Activated T-helper 2 cell treated with anti-CD3 and anti-CD28 coated beads, Interferon-gamma antibody, Interleukin-2, Interleukin-4, amounts not matched to agents 10 μg/mL and 5 μg/mL and 100 μg/mL, durations not matched to agents 14 hours and 24 hours and 36 hours (primary cell): ENCODE data around the gene DLG2. TPM values are rescaled to one million over a fixed set of nuclear protein-coding genes. Genes with fewer than 3 reads are reported as not detected.
"Not testable (repeated sequence)": the region's sequence is repeated elsewhere in the genome, so short reads cannot be mapped to it uniquely, and the experiment has no call there.

Experiments used
- DNase-seq: peaks from one replicate; pipeline ENCODE4 v3.0.0; 2021; ENCODE audit warnings: low spot score
- H3K27ac Mint-ChIP-seq: one replicate; pipeline ENCODE4 v1.8.0; 2021; ENCODE audit warnings: mixed read lengths
- H3K27me3 Mint-ChIP-seq: one replicate; pipeline ENCODE4 v1.8.0; 2021; ENCODE audit warnings: low read depth, mixed read lengths
- H3K36me3 Mint-ChIP-seq: one replicate; pipeline ENCODE4 v1.8.0; 2021; ENCODE audit warnings: low read depth, mixed read lengths
- H3K4me1 Mint-ChIP-seq: one replicate; pipeline ENCODE4 v1.8.0; 2021; ENCODE audit warnings: low read depth, mixed read lengths
- H3K4me3 Mint-ChIP-seq: one replicate; pipeline ENCODE4 v1.8.0; 2021; ENCODE audit warnings: low read depth, mild to moderate bottlenecking, moderate library complexity, mixed read lengths
- H3K9me3 Mint-ChIP-seq: one replicate; pipeline ENCODE4 v1.8.0; 2021; ENCODE audit warnings: mixed read lengths
- intact Hi-C: fragments of 100-400 bp; cut with micrococcal nuclease; formaldehyde crosslinking; loops from one replicate; pipeline ENCODE4 v1.15.1; 2023
- total RNA-seq: library from RNA; stranded (reverse); gene quantifications from 2 replicates; pipeline ENCODE4 v1.2.3, GENCODE V29; 2022

Gene DLG2
- total RNA-seq, 1 donor from 2014 or later = 1.8 TPM

- Mint-ChIP-seq H3K4me3 (no peak overlapping the region), H3K9me3 (peaks cover 15% of the 10 kb centered on the region), H3K36me3 (no peaks in the 10 kb centered on the region), H3K27ac (no peak overlapping the region), H3K4me1 (no peaks in the 10 kb centered on the region), H3K27me3 (no peaks in the 10 kb centered on the region)
- intact Hi-C loops = no loop called here
- DNase-seq = no peak
Measured at GRCh38 chr11:84316866-84317555, 1310.1 kb downstream of the DLG2 start.

DNA sequence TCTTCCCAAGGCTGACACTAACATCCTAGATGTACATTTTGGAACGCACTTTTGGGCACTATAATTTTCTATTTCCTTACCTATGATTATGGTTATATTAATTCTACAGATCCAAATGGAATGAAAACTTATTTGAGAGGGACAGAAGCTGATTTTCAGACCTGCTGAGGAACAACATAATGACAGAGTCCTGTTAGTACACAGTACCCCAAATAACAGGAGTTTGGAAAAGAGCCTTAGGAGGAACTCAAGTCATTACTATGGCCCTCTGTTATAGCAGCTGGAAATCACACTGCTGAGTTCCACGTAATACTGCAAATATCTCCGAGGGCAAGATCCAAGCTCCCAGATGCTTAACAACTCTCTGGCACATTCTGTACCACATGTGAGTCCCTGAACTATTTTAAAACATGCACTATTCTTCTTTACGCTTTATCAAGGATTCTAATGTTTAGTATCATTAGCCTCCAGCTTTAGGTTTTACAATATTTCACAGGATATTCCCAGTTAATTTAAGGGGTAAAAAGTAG, 1313.2 kb downstream of the DLG2 start:
- no peak overlapping the region for H3K27ac Mint-ChIP-seq
- no peak overlapping the region for H3K4me3 Mint-ChIP-seq
- no peaks in the 10 kb centered on the region for H3K36me3 Mint-ChIP-seq
- no peaks in the 10 kb centered on the region for H3K4me1 Mint-ChIP-seq
- no peak for DNase-seq
- peaks cover 22% of the 10 kb centered on the region for H3K9me3 Mint-ChIP-seq
- intact Hi-C loops = no loop called here
- no peaks in the 10 kb centered on the region for H3K27me3 Mint-ChIP-seq

- H3K4me1 Mint-ChIP-seq = no peaks in the 10 kb centered on the region
- no peaks in the 10 kb centered on the region for H3K27me3 Mint-ChIP-seq
- no peak for DNase-seq
- no peak overlapping the region for H3K4me3 Mint-ChIP-seq
- H3K27ac Mint-ChIP-seq = no peak overlapping the region
- no peaks in the 10 kb centered on the region for H3K36me3 Mint-ChIP-seq
- H3K9me3 Mint-ChIP-seq = peaks cover 30% of the 10 kb centered on the region
- intact Hi-C loops = no loop called here
Measured at GRCh38 chr11:84310268-84310667, 1316.9 kb downstream of the DLG2 start.

GRCh38 chr11:84308491-84308890, 1318.7 kb downstream of the DLG2 start:
- H3K36me3 Mint-ChIP-seq, H3K4me1 Mint-ChIP-seq, H3K27me3 Mint-ChIP-seq, DNase-seq, H3K27ac Mint-ChIP-seq, H3K4me3 Mint-ChIP-seq, intact Hi-C loops: not testable (repeated sequence)
- H3K9me3 Mint-ChIP-seq = peaks cover 30% of the 10 kb centered on the region

DNA sequence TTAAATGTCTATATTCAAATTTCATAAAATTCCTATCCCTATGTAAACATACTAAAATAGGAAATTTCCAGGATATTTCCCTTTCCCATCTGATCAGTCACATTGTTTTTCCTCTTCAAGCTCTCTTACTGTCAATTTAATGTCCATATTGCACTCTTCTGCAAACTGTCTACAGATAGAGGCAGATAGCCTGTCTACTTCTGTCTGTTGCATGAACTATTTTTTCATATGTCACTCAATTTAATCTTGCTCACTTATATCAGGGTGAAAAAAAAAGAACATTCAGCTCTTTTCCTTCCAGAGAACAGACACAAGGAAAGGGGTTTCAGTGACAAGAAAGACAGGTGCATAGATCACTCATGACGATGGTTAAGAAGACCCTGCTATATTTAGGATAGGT, 1327.1 kb downstream of the DLG2 start:
- no peak overlapping the region for H3K4me3 Mint-ChIP-seq
- no peak for DNase-seq
- H3K9me3 Mint-ChIP-seq = no peaks in the 10 kb centered on the region
- no peaks in the 10 kb centered on the region for H3K27me3 Mint-ChIP-seq
- H3K36me3 Mint-ChIP-seq = no peaks in the 10 kb centered on the region
- intact Hi-C loops = no loop called here
- H3K4me1 Mint-ChIP-seq = no peaks in the 10 kb centered on the region
- H3K27ac Mint-ChIP-seq = no peak overlapping the region

- no peaks in the 10 kb centered on the region for H3K4me1 Mint-ChIP-seq
- no peaks in the 10 kb centered on the region for H3K9me3 Mint-ChIP-seq
- H3K36me3 Mint-ChIP-seq = no peaks in the 10 kb centered on the region
- intact Hi-C loops = no loop called here
- DNase-seq = no peak
- H3K4me3 Mint-ChIP-seq = no peak overlapping the region
- no peak overlapping the region for H3K27ac Mint-ChIP-seq
- no peaks in the 10 kb centered on the region for H3K27me3 Mint-ChIP-seq
Measured at GRCh38 chr11:84297570-84297969, 1329.6 kb downstream of the DLG2 start.

- no peaks in the 10 kb centered on the region for H3K36me3 Mint-ChIP-seq
- intact Hi-C loops = no loop called here
- DNase-seq = no peak
- H3K27ac Mint-ChIP-seq = no peak overlapping the region
- no peak overlapping the region for H3K4me3 Mint-ChIP-seq
- H3K4me1 Mint-ChIP-seq = no peaks in the 10 kb centered on the region
- H3K27me3 Mint-ChIP-seq = no peaks in the 10 kb centered on the region
- peaks cover 4% of the 10 kb centered on the region for H3K9me3 Mint-ChIP-seq
Measured at GRCh38 chr11:84295815-84296214, 1331.3 kb downstream of the DLG2 start.

DNA sequence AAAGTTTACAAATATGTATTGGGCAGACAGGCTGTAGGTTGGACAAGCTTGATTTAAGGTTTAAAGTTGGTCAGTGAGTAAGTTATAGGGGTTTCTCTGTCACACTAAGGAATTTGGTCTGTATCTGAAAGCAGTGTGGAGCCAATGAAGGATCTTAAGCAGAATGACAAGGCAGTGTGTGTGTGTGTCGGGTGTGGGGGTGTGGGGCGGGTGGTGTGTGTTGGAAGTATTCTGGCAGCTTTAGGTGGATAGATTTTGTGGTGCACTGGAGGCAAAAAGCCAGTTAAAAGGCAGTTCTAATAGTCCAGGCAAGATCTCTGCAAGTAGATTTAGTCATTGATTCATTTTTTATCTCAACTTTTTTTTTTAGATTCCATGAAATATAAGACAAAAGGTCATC, 1334.2 kb downstream of the DLG2 start:
- Mint-ChIP-seq H3K4me1 (peaks cover 2% of the 10 kb centered on the region), H3K9me3 (peaks cover 4% of the 10 kb centered on the region)

GRCh38 chr11:84292006-84292405, 1335.1 kb downstream of the DLG2 start:
- no peaks in the 10 kb centered on the region for H3K27me3 Mint-ChIP-seq
- intact Hi-C loops = no loop called here
- H3K4me1 Mint-ChIP-seq = peaks cover 2% of the 10 kb centered on the region
- peaks cover 9% of the 10 kb centered on the region for H3K9me3 Mint-ChIP-seq
- DNase-seq = no peak
- no peaks in the 10 kb centered on the region for H3K36me3 Mint-ChIP-seq
- H3K27ac Mint-ChIP-seq = no peak overlapping the region
- no peak overlapping the region for H3K4me3 Mint-ChIP-seq

More for the DNA sequence above, 1334.2 kb downstream of the DLG2 start:
- Mint-ChIP-seq H3K36me3 (no peaks in the 10 kb centered on the region), H3K27ac (no peak overlapping the region), H3K4me3 (no peak overlapping the region), H3K27me3 (no peaks in the 10 kb centered on the region)
- DNase-seq = no peak
- intact Hi-C loops = no loop called here

DNA sequence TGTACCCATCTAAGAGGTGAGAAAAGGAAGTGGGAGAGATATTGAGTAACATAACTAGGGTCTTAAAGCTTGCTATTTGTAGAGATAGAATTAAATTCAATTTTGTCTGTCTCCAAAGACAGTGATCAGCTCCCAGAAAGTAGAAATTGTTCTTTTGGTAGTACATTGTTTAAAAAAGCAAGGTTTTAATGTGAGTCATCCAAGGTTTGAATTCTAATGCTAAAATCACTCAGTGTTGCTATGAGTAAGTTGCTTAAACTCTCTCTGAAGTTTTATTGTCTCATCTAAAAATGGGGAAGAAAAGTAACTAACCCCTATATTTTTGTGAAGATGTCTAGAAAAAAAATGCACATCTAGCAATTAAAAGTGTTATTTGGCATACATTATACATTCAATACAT, 1336.5 kb downstream of the DLG2 start:
- Mint-ChIP-seq H3K4me3 (no peak overlapping the region), H3K27ac (no peak overlapping the region), H3K36me3 (no peaks in the 10 kb centered on the region), H3K9me3 (peaks cover 13% of the 10 kb centered on the region), H3K27me3 (no peaks in the 10 kb centered on the region), H3K4me1 (peaks cover 2% of the 10 kb centered on the region)
- DNase-seq = no peak
- intact Hi-C loops = no loop called here

DNA sequence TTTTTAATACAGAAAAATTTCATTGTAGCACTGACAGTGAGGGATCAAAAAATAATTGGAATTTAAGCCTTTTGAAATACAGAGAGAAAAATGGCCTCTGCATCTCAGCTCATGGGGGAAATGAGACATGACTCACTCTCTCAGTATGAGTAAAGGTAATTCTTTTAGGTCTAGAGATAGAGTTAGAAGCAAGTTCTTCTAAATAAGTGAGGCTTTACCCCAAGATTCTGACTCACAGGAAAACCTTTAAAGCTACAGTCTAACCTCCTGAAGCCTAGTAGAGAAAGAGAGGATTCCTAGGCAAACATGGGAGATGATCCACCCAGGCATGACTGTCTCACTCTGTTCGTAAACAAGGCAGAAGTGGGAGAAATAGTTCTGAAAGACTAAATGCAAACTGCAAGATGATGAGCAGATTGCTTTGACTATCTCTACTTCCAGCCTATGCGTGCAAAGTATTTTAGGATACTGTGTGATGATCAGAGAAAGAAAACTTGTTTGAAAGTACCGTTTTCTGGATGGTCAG, 1337.7 kb downstream of the DLG2 start:
- peaks cover 19% of the 10 kb centered on the region for H3K9me3 Mint-ChIP-seq
- no peak overlapping the region for H3K4me3 Mint-ChIP-seq

GRCh38 chr11:84273541-84273940, 1353.6 kb downstream of the DLG2 start:
- Mint-ChIP-seq H3K27ac (no peak overlapping the region), H3K4me3 (no peak overlapping the region), H3K4me1 (no peaks in the 10 kb centered on the region)

More for the DNA sequence above, 1337.7 kb downstream of the DLG2 start:
- no peaks in the 10 kb centered on the region for H3K27me3 Mint-ChIP-seq
- no peaks in the 10 kb centered on the region for H3K36me3 Mint-ChIP-seq
- H3K4me1 Mint-ChIP-seq = peaks cover 2% of the 10 kb centered on the region
- H3K27ac Mint-ChIP-seq = no peak overlapping the region
- DNase-seq = no peak
- intact Hi-C loops = no loop called here

DNA sequence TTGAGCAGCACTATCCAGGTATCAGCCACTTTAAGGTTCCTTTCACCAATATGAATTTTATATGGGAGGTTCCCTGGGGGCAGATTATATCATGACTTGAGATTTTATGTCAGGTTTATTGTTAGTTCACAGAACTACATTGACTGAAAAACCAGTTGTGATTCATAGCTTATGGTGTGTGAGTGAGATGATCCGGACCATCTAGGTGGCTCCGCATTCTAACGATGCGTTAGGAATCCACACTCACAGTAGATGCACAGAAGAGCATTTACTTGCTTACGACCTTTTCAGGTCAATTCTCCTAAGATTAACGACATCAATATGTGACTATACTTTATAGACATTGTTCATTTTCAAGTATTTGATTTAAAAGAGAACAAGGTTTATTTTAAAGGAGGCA, 1356.7 kb downstream of the DLG2 start:
- no peaks in the 10 kb centered on the region for H3K4me1 Mint-ChIP-seq
- no peak overlapping the region for H3K27ac Mint-ChIP-seq
- no peaks in the 10 kb centered on the region for H3K27me3 Mint-ChIP-seq
- H3K9me3 Mint-ChIP-seq = peaks cover 8% of the 10 kb centered on the region
- H3K4me3 Mint-ChIP-seq = no peak overlapping the region
- no peaks in the 10 kb centered on the region for H3K36me3 Mint-ChIP-seq
- DNase-seq = no peak
- intact Hi-C loops = no loop called here

More at GRCh38 chr11:84273541-84273940, 1353.6 kb downstream of the DLG2 start:
- H3K36me3 Mint-ChIP-seq = no peaks in the 10 kb centered on the region
- peaks cover 14% of the 10 kb centered on the region for H3K9me3 Mint-ChIP-seq
- no peaks in the 10 kb centered on the region for H3K27me3 Mint-ChIP-seq
- intact Hi-C loops = no loop called here
- no peak for DNase-seq
